Measurements from ENCODE around the gene KAT14.

GRCh38 chr20:18187020-18187419, 49.4 kb downstream of the KAT14 start:
- TF ChIP-seq SMAD4 (CRISPR knock-in tag; IDR thresholded peaks at IDR 0.05) (no peak), ESRRA (CRISPR knock-in tag; IDR thresholded peaks at IDR 0.05; ENCODE audit: borderline replicate concordance) (no peak), TEAD4 (CRISPR knock-in tag; IDR thresholded peaks at IDR 0.05) (no peak), NR3C1 (CRISPR knock-in tag; conservative IDR thresholded peaks at IDR 0.05; ENCODE audit: low read depth) (no peak)
